Measurements from ENCODE around the gene MTUS2. TPM values are rescaled to one million over a fixed set of nuclear protein-coding genes. Genes with fewer than 3 reads are reported as not detected.

The MTUS2 gene
- total and polyA plus RNA-seq, 2 experiments from 2014 or later: 0.27 to 0.38 TPM

DNA sequence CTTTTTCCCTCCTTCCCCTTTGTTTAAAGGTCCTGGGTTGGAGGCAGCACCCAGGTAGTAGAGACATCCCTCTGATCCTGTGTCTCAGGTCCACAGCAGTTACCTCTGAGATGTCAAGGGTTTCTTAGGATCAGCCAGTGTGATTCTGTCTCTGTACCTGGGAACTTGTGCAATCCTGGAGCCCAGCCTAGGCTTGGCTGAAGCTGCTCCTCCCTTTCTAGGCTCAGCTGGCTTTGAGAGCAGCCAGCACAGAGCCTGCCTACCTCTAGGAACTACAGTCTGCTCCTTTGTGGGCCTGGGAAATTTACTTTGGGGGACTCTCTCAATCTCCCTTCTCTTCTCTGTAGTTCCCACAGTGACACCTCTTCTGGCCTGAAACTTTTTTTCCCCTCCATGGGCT, 171.6 kb downstream of the MTUS2 start:
- Histone ChIP-seq H3K4me1 (ENCODE audit: insufficient read depth) (no peaks in the 10 kb centered on the region), H3K27ac (ENCODE audit: low read depth) (no peak overlapping the region), H2AFZ (no peak overlapping the region), H3K9me2 (ENCODE audit: insufficient read depth) (0 out of 2 replicates have a peak, but pooled peaks cover 2% of the 10 kb centered on the region), H3K79me2 (replicated peaks; ENCODE audit: insufficient read depth) (no peaks in the 10 kb centered on the region), H3K36me3 (ENCODE audit: insufficient read depth) (no peaks in the 10 kb centered on the region), H3K4me3 (no peak overlapping the region), H3F3A (replicated peaks; ENCODE audit: low read depth) (no peaks in the 10 kb centered on the region), H3K4me2 (no peak overlapping the region), H3K27me3 (ENCODE audit: insufficient read depth) (no peaks in the 10 kb centered on the region), H4K20me1 (replicated peaks; ENCODE audit: insufficient read depth) (no peaks in the 10 kb centered on the region)
- Mint-ChIP-seq H3K9me3 (peaks cover 11% of the 10 kb centered on the region), H3K36me3 (ENCODE audit: low read depth) (no peaks in the 10 kb centered on the region), H3K4me3 (no peak overlapping the region), H3K4me1 (no peaks in the 10 kb centered on the region), H3K27me3 (ENCODE audit: insufficient read depth, low read depth, poor library complexity) (no peaks in the 10 kb centered on the region), H3K27ac (no peak overlapping the region)
- DNase-seq (ENCODE audit: low spot score): no peak
- ATAC-seq: no peak
- no peak for TF ChIP-seq NANOG (IDR thresholded peaks at IDR 0.05; ENCODE audit: borderline replicate concordance)
- no peak for TF ChIP-seq ZNF331 (CRISPR knock-in tag; IDR thresholded peaks at IDR 0.05; ENCODE audit: low read depth)
- TF ChIP-seq STAT1 (IDR thresholded peaks at IDR 0.05; ENCODE audit: unreplicated experiment): no peak
- no peak for TF ChIP-seq CREB1 (CRISPR knock-in tag; IDR thresholded peaks at IDR 0.05; ENCODE audit: low read depth)
- no peak for TF ChIP-seq POLR2AphosphoS5 (IDR thresholded peaks at IDR 0.05; ENCODE audit: low read depth)
- no peak for TF ChIP-seq EZH2phosphoT487 (IDR thresholded peaks at IDR 0.05; ENCODE audit: unreplicated experiment)
- TF ChIP-seq EZH2 (IDR thresholded peaks at IDR 0.05; ENCODE audit: low read depth, unreplicated experiment): no peak

DNA sequence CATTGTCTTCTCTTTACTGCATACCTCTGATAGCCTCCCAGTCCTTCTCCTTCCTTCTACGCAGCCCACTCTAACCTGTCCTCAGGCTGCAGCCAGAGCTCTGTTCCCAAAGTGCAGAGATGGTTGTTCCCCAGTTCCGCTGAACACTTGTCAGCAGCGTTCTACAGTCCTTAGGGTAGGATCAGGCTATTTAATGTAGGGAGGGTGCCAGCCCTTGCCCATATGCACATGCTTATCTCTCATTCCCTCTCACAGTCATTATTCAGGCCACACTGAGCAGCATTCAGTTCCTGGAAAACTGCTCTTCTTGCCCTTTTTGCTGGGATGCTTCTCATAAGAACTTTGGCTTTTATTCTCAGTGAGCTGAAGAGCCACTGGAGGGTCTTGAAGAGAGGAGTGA, 180.7 kb downstream of the MTUS2 start:
- no peaks in the 10 kb centered on the region for H3K4me1 Mint-ChIP-seq
- DNase-seq (ENCODE audit: low spot score): no peak
- no peaks in the 10 kb centered on the region for H3K27me3 ChIP-seq (ENCODE audit: insufficient read depth)
- TF ChIP-seq STAT1 (IDR thresholded peaks at IDR 0.05; ENCODE audit: unreplicated experiment): no peak
- TF ChIP-seq, protein P1, sequence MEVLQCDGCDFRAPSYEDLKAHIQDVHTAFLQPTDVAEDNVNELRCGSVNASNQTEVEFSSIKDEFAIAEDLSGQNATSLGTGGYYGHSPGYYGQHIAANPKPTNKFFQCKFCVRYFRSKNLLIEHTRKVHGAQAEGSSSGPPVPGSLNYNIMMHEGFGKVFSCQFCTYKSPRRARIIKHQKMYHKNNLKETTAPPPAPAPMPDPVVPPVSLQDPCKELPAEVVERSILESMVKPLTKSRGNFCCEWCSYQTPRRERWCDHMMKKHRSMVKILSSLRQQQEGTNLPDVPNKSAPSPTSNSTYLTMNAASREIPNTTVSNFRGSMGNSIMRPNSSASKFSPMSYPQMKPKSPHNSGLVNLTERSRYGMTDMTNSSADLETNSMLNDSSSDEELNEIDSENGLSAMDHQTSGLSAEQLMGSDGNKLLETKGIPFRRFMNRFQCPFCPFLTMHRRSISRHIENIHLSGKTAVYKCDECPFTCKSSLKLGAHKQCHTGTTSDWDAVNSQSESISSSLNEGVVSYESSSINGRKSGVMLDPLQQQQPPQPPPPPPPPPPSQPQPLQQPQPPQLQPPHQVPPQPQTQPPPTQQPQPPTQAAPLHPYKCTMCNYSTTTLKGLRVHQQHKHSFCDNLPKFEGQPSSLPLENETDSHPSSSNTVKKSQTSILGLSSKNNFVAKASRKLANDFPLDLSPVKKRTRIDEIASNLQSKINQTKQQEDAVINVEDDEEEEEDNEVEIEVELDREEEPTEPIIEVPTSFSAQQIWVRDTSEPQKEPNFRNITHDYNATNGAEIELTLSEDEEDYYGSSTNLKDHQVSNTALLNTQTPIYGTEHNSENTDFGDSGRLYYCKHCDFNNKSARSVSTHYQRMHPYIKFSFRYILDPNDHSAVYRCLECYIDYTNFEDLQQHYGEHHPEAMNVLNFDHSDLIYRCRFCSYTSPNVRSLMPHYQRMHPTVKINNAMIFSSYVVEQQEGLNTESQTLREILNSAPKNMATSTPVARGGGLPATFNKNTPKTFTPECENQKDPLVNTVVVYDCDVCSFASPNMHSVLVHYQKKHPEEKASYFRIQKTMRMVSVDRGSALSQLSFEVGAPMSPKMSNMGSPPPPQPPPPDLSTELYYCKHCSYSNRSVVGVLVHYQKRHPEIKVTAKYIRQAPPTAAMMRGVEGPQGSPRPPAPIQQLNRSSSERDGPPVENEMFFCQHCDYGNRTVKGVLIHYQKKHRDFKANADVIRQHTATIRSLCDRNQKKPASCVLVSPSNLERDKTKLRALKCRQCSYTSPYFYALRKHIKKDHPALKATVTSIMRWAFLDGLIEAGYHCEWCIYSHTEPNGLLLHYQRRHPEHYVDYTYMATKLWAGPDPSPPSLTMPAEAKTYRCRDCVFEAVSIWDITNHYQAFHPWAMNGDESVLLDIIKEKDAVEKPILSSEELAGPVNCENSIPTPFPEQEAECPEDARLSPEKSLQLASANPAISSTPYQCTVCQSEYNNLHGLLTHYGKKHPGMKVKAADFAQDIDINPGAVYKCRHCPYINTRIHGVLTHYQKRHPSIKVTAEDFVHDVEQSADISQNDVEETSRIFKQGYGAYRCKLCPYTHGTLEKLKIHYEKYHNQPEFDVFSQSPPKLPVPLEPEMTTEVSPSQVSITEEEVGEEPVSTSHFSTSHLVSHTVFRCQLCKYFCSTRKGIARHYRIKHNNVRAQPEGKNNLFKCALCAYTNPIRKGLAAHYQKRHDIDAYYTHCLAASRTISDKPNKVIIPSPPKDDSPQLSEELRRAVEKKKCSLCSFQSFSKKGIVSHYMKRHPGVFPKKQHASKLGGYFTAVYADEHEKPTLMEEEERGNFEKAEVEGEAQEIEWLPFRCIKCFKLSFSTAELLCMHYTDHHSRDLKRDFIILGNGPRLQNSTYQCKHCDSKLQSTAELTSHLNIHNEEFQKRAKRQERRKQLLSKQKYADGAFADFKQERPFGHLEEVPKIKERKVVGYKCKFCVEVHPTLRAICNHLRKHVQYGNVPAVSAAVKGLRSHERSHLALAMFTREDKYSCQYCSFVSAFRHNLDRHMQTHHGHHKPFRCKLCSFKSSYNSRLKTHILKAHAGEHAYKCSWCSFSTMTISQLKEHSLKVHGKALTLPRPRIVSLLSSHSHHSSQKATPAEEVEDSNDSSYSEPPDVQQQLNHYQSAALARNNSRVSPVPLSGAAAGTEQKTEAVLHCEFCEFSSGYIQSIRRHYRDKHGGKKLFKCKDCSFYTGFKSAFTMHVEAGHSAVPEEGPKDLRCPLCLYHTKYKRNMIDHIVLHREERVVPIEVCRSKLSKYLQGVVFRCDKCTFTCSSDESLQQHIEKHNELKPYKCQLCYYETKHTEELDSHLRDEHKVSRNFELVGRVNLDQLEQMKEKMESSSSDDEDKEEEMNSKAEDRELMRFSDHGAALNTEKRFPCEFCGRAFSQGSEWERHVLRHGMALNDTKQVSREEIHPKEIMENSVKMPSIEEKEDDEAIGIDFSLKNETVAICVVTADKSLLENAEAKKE (CRISPR knock-in tag; IDR thresholded peaks at IDR 0.05): no peak
- no peak for TF ChIP-seq NANOG (IDR thresholded peaks at IDR 0.05; ENCODE audit: borderline replicate concordance)
- TF ChIP-seq ZNF114 (CRISPR knock-in tag; IDR thresholded peaks at IDR 0.05): no peak
- TF ChIP-seq ZNF331 (CRISPR knock-in tag; IDR thresholded peaks at IDR 0.05; ENCODE audit: low read depth): no peak
- TF ChIP-seq, protein P2, sequence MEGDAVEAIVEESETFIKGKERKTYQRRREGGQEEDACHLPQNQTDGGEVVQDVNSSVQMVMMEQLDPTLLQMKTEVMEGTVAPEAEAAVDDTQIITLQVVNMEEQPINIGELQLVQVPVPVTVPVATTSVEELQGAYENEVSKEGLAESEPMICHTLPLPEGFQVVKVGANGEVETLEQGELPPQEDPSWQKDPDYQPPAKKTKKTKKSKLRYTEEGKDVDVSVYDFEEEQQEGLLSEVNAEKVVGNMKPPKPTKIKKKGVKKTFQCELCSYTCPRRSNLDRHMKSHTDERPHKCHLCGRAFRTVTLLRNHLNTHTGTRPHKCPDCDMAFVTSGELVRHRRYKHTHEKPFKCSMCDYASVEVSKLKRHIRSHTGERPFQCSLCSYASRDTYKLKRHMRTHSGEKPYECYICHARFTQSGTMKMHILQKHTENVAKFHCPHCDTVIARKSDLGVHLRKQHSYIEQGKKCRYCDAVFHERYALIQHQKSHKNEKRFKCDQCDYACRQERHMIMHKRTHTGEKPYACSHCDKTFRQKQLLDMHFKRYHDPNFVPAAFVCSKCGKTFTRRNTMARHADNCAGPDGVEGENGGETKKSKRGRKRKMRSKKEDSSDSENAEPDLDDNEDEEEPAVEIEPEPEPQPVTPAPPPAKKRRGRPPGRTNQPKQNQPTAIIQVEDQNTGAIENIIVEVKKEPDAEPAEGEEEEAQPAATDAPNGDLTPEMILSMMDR (conservative IDR thresholded peaks at IDR 0.05; ENCODE audit: low read depth in 2 of 2): no peak
- TF ChIP-seq, protein P3, sequence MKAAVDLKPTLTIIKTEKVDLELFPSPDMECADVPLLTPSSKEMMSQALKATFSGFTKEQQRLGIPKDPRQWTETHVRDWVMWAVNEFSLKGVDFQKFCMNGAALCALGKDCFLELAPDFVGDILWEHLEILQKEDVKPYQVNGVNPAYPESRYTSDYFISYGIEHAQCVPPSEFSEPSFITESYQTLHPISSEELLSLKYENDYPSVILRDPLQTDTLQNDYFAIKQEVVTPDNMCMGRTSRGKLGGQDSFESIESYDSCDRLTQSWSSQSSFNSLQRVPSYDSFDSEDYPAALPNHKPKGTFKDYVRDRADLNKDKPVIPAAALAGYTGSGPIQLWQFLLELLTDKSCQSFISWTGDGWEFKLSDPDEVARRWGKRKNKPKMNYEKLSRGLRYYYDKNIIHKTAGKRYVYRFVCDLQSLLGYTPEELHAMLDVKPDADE (IDR thresholded peaks at IDR 0.05): no peak
- no peak for TF ChIP-seq JUNB (IDR thresholded peaks at IDR 0.05; ENCODE audit: unreplicated experiment)
- no peak for TF ChIP-seq EZH2 (IDR thresholded peaks at IDR 0.05; ENCODE audit: low read depth, unreplicated experiment)
- no peak for TF ChIP-seq CREB1 (CRISPR knock-in tag; IDR thresholded peaks at IDR 0.05; ENCODE audit: low read depth)
- no peak for TF ChIP-seq POLR2AphosphoS5 (IDR thresholded peaks at IDR 0.05; ENCODE audit: low read depth)

More for the DNA sequence above, 180.7 kb downstream of the MTUS2 start:
- H3K79me2 ChIP-seq (replicated peaks; ENCODE audit: insufficient read depth): no peaks in the 10 kb centered on the region
- H3K9me2 ChIP-seq (ENCODE audit: insufficient read depth): 0 out of 2 replicates have a peak, but pooled peaks cover 2% of the 10 kb centered on the region
- H3K4me1 ChIP-seq (ENCODE audit: insufficient read depth): no peaks in the 10 kb centered on the region
- Mint-ChIP-seq H3K4me3 (no peak overlapping the region), H3K27ac (no peak overlapping the region), H3K9me3 (peaks cover 22% of the 10 kb centered on the region), H3K36me3 (ENCODE audit: low read depth) (peaks cover 6% of the 10 kb centered on the region; the same call in 2 of the 3 replicates), H3K27me3 (ENCODE audit: insufficient read depth, low read depth, poor library complexity) (peaks cover 1% of the 10 kb centered on the region)
- no peaks in the 10 kb centered on the region for H3F3A ChIP-seq (replicated peaks; ENCODE audit: low read depth)
- H3K4me2 ChIP-seq: no peak overlapping the region
- H3K4me3 ChIP-seq: no peak overlapping the region
- H2AFZ ChIP-seq: no peak overlapping the region
- H3K27ac ChIP-seq (ENCODE audit: low read depth): no peak overlapping the region
- H3K36me3 ChIP-seq (ENCODE audit: insufficient read depth): no peaks in the 10 kb centered on the region
- ATAC-seq: no peak
- H4K20me1 ChIP-seq (replicated peaks; ENCODE audit: insufficient read depth): no peaks in the 10 kb centered on the region
